Activated CD4-positive, alpha-beta T cell treated with anti-CD3 and anti-CD28 coated beads, Interleukin-2, Interleukin-6, amounts not matched to agents 100 ng/mL and 50 ng/mL, durations not matched to agents 16 hours and 8 hours (primary cell): ENCODE measurements around the gene SPTA1.

ENCODE experiments used
- DNase-seq: peaks from one replicate; pipeline ENCODE4 v3.0.0-alpha.2; 2020

SPTA1 gene

DNA sequence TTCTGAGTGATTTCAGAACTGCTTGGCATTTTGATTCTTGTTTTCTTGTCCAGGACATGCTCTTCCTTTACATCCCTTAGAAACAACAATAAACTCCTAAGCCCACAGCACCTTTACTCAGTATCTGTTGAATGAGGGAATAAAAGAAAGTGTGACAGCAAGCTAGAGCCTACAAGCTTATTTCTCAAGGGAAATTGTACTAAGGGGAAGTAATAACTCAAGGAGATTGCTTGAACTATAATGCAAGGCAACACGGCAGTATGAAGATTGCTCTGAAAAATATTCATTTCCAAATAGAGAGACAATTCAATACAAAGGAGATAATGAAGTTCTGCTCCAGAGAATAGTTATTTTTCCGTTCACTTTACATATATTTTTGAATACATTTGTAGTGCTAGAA is 122.7 kb downstream of the SPTA1 start:
- no peak for DNase-seq
